Liver (tissue), 9 donors: Measurements from ENCODE around the gene RASGRF1. TPM values are rescaled to one million over a fixed set of nuclear protein-coding genes. Genes with fewer than 3 reads are reported as not detected.

ENCODE experiments used
- DNase-seq: peaks from one replicate; pipeline ENCODE4 v3.0.0-alpha.2; 2017; ENCODE audit warnings: low spot score
- H3K27ac ChIP-seq, 2 donors: one replicate each; pipeline ENCODE4 v1.7.0; 2013; ENCODE audit warnings: inconsistent platforms in 2 of 2, low read length in 2 of 2, control low read depth in 1 of 2, low read depth in 1 of 2, mild to moderate bottlenecking in 1 of 2
- H3K27me3 ChIP-seq, 4 donors: one replicate each; pipeline versions ENCODE4 v1.6.1 to v1.7.0; 2013; ENCODE audit warnings: low read length in 3 of 4, inconsistent platforms in 1 of 4, mild to moderate bottlenecking in 1 of 4, moderate library complexity in 1 of 4; ENCODE audit not compliant: control insufficient read depth in 4 of 4, insufficient read depth in 4 of 4
- H3K36me3 ChIP-seq, 4 donors: one replicate each; pipeline versions ENCODE4 v1.6.1 to v1.7.0; 2013; ENCODE audit warnings: low read length in 3 of 4, mild to moderate bottlenecking in 3 of 4, low read depth in 1 of 4, moderate library complexity in 1 of 4; ENCODE audit not compliant: control insufficient read depth in 4 of 4, insufficient read depth in 3 of 4
- H3K4me1 ChIP-seq, 4 donors: one replicate each; pipeline versions ENCODE4 v1.6.1 to v1.7.0; 2013; ENCODE audit warnings: low read length in 3 of 4, mild to moderate bottlenecking in 3 of 4, moderate library complexity in 1 of 4; ENCODE audit not compliant: control insufficient read depth in 4 of 4, insufficient read depth in 4 of 4
- H3K4me3 ChIP-seq, 3 donors: one replicate each; pipeline versions ENCODE4 v1.6.1 to v1.7.0; 2013; ENCODE audit warnings: low read length in 3 of 3, control low read depth in 1 of 3, low read depth in 1 of 3, mild to moderate bottlenecking in 1 of 3
- H3K9ac ChIP-seq, 2 donors: one replicate each; pipeline ENCODE4 v1.7.0; 2013; ENCODE audit warnings: low read length in 2 of 2, mild to moderate bottlenecking in 2 of 2, moderate library complexity in 2 of 2, control low read depth in 1 of 2, low read depth in 1 of 2
- H3K9me3 ChIP-seq, 4 donors: one replicate each; pipeline versions ENCODE4 v1.6.1 to v1.7.0; 2013; ENCODE audit warnings: low read length in 3 of 4; ENCODE audit not compliant: control insufficient read depth in 4 of 4
- ATF3 ChIP-seq: IDR thresholded peaks from 2 replicates; pipeline ENCODE4 v1.6.1; 2016; ENCODE audit warnings: antibody characterized with exemption
- CTCF ChIP-seq: fragments of 150-350 bp; IDR thresholded peaks from 2 replicates; pipeline ENCODE4 v1.5.1; 2017; ENCODE audit warnings: improper control_type of control experiment, low read depth, low read length; ENCODE audit not compliant: missing input control
- EGR1 ChIP-seq, 2 donors: IDR thresholded peaks; 2 replicates each; pipeline ENCODE4 v1.6.1; 2016 to 2018; ENCODE audit warnings: antibody characterized with exemption in 2 of 2, low read depth in 2 of 2
- FOXA1 ChIP-seq: IDR thresholded peaks from 2 replicates; pipeline ENCODE4 v1.6.1; 2016; ENCODE audit warnings: antibody characterized with exemption
- FOXA2 ChIP-seq: IDR thresholded peaks from 2 replicates; pipeline ENCODE4 v1.6.1; 2016; ENCODE audit warnings: antibody characterized with exemption
- GABPA ChIP-seq, 2 donors: IDR thresholded peaks in 1 of 2; conservative IDR thresholded peaks in 1 of 2; 2 replicates each; pipeline ENCODE4 v1.6.1; 2016; ENCODE audit warnings: antibody characterized with exemption in 2 of 2, mild to moderate bottlenecking in 1 of 2, moderate library complexity in 1 of 2
- HNF4A ChIP-seq, 2 donors: conservative IDR thresholded peaks; 2 replicates each; pipeline ENCODE4 v1.6.1; 2016; ENCODE audit warnings: antibody characterized with exemption in 2 of 2, mild to moderate bottlenecking in 2 of 2
- HNF4G ChIP-seq: IDR thresholded peaks from 2 replicates; pipeline ENCODE4 v1.6.1; 2016; ENCODE audit warnings: antibody characterized with exemption
- JUND ChIP-seq, 2 donors: IDR thresholded peaks; 2 replicates each; pipeline ENCODE4 v1.6.1; 2016; ENCODE audit warnings: antibody characterized with exemption in 2 of 2
- MAX ChIP-seq: IDR thresholded peaks from 2 replicates; pipeline ENCODE4 v1.6.1; 2016; ENCODE audit warnings: antibody characterized with exemption
- NR2F2 ChIP-seq: IDR thresholded peaks from 2 replicates; pipeline ENCODE4 v1.6.1; 2016; ENCODE audit warnings: antibody characterized with exemption
- RAD21 ChIP-seq, 2 donors: IDR thresholded peaks; 2 replicates each; pipeline ENCODE4 v1.6.1; 2016; ENCODE audit warnings: antibody characterized with exemption in 2 of 2, mild to moderate bottlenecking in 2 of 2
- REST ChIP-seq: IDR thresholded peaks from 2 replicates; pipeline ENCODE4 v1.6.1; 2016; ENCODE audit warnings: antibody characterized with exemption, mild to moderate bottlenecking
- RXRA ChIP-seq, 2 donors: IDR thresholded peaks; 2 replicates each; pipeline ENCODE4 v1.6.1; 2017 to 2018; ENCODE audit warnings: antibody characterized with exemption in 2 of 2, mild to moderate bottlenecking in 1 of 2
- SP1 ChIP-seq: IDR thresholded peaks from 2 replicates; pipeline ENCODE4 v1.6.1; 2018; ENCODE audit warnings: antibody characterized with exemption, mild to moderate bottlenecking
- TAF1 ChIP-seq: conservative IDR thresholded peaks from 2 replicates; pipeline ENCODE4 v1.6.1; 2016; ENCODE audit warnings: antibody characterized with exemption, mild to moderate bottlenecking
- YY1 ChIP-seq: IDR thresholded peaks from 2 replicates; pipeline ENCODE4 v1.6.1; 2016; ENCODE audit warnings: antibody characterized with exemption, mild to moderate bottlenecking
- ZBTB33 ChIP-seq: IDR thresholded peaks from 2 replicates; pipeline ENCODE4 v1.6.1; 2016; ENCODE audit warnings: antibody characterized with exemption
- WGBS: extraction: QIAGEN DNeasy Blood & Tissue Kit; methylation state at CpG from one replicate; pipeline ENCODE4 v1.1.7; 2013; 5-methylcytosine and 5-hydroxymethylcytosine counted together
- polyA plus RNA-seq, 2 donors: library from polyadenylated mRNA; stranded (reverse) in 1 of 2; unstranded in 1 of 2; fragments of 200-250 nt in 1 of 2; fragments of >200 nt in 1 of 2; fragmentation: Nextera tagmentation in 1 of 2; extraction: Ambion mirVana in 1 of 2; gene quantifications; one replicate each; pipeline versions ENCODE4 v1.2.1 to v1.2.3, GENCODE V29; 2013 to 2015
- total RNA-seq, 2 donors: library from RNA; depleted of rRNA; stranded (reverse); fragments of >200 nt; gene quantifications; one replicate each; pipeline ENCODE4 v1.2.3, GENCODE V29; 2014
- donor health status: healthy.
- donor health status: healthy.
- donor health status: healthy.
- donor health status: healthy.
- donor health status: healthy.

The RASGRF1 gene
- total and polyA plus RNA-seq, 4 donors, result 0.28 TPM; not detected in 3

GRCh38 chr15:79009379-79009778 lies 81.2 kb downstream of the RASGRF1 start:
- TF ChIP-seq EGR1 (IDR thresholded peaks at IDR 0.05; ENCODE audit: low read depth in 2 of 2) (no peak), RXRA (IDR thresholded peaks at IDR 0.05) (no peak), GABPA (IDR thresholded peaks at IDR 0.05 in 1 of 2, conservative IDR thresholded peaks at IDR 0.05 in 1 of 2) (no peak), HNF4A (conservative IDR thresholded peaks at IDR 0.05) (no peak), TAF1 (no peak), ZBTB33 (no peak), YY1 (no peak), REST (no peak), CTCF (no peak), HNF4G (no peak), JUND (IDR thresholded peaks at IDR 0.05) (no peak), RAD21 (IDR thresholded peaks at IDR 0.05) (no peak), NR2F2 (no peak), ATF3 (no peak), FOXA1 (no peak), FOXA2 (no peak)
- Histone ChIP-seq H3K4me3 (no peak overlapping the region), H3K9me3 (no peaks in the 10 kb centered on the region), H3K27me3 (no peaks in the 10 kb centered on the region), H3K4me1 (no peaks in the 10 kb centered on the region), H3K36me3 (no peaks in the 10 kb centered on the region), H3K9ac (no peak overlapping the region), H3K27ac (no peak overlapping the region)
- no peak for DNase-seq
- WGBS, result 78% methylated on average over 4 of the region's 4 CpGs

GRCh38 chr15:79008659-79009058 lies 81.9 kb downstream of the RASGRF1 start:
- WGBS, result 85% methylated on average over 10 of the region's 10 CpGs
- H3K27me3 ChIP-seq, result no peaks in the 10 kb centered on the region
- H3K4me1 ChIP-seq, result peaks cover 0 to 2% (median 0%) of the 10 kb centered on the region in 4 donors
- DNase-seq, result no peak
- H3K9ac ChIP-seq, result no peak overlapping the region
- no peak overlapping the region for H3K4me3 ChIP-seq
- no peaks in the 10 kb centered on the region for H3K9me3 ChIP-seq
- no peak overlapping the region for H3K27ac ChIP-seq
- no peaks in the 10 kb centered on the region for H3K36me3 ChIP-seq
- TF ChIP-seq ZBTB33 (no peak), HNF4G (no peak), NR2F2 (no peak), YY1 (no peak), SP1 (no peak), TAF1 (no peak), FOXA1 (no peak), EGR1 (IDR thresholded peaks at IDR 0.05; ENCODE audit: low read depth in 2 of 2) (no peak), ATF3 (no peak), GABPA (IDR thresholded peaks at IDR 0.05 in 1 of 2, conservative IDR thresholded peaks at IDR 0.05 in 1 of 2) (no peak), REST (no peak), MAX (no peak)
